Activated CD8-positive, alpha-beta memory T cell treated with anti-CD3 and anti-CD28 coated beads, Interleukin-2, amount 50 U/mL, for 24 hours (primary cell): ENCODE data around the gene PLCXD3.

Experiments
- DNase-seq: peaks from one replicate; pipeline ENCODE4 v3.0.0-alpha.2; 2020; ENCODE audit errors: extremely low read depth

PLCXD3 gene

DNA sequence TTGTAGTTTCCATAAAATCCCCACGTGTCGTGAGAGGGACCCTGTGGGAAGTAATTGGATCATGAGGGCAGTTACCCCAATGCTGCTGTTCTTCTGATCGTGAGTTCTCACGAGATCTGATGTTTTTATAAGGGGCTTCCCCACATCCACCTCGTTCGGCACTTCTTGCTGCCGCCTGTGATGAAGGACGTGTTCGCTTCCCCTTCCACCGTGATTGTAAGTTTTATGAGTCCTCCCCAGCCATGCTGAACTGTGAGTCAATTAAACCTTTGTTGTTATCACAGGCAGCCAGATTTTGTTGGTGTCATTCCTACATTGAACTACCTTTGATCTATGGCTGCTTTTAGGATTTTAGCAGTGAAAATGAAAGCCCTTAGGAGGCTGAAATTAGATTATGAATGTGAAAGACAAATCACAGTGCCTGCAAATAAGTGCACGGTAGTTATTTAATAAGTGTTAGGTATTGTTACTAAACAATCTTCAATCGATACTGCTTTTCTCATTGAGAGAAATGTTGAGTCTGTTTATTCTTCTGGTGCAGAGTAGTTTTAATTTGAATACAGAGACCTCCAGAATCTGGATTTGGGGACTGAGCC lies 229.1 kb downstream of the PLCXD3 start:
- DNase-seq, result no peak

DNA sequence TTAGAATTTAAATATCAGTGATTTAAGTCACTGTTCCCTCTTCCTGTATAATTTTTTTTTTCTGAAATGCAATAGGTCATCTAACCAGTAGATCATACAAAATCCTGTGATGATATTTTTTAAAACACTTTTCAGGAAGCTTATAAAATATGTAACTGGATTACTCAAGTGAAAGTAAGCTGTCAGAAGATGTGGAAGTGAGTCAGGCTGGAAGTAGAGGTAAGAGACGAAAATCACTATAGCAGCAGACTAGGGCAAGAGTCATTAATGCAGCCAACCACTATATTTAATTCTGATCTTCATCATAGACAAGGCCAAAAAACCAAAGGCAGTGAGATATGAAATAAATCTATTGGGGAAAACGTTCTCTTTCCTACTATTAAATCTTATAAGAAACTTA lies 231.4 kb downstream of the PLCXD3 start:
- no peak for DNase-seq

DNA sequence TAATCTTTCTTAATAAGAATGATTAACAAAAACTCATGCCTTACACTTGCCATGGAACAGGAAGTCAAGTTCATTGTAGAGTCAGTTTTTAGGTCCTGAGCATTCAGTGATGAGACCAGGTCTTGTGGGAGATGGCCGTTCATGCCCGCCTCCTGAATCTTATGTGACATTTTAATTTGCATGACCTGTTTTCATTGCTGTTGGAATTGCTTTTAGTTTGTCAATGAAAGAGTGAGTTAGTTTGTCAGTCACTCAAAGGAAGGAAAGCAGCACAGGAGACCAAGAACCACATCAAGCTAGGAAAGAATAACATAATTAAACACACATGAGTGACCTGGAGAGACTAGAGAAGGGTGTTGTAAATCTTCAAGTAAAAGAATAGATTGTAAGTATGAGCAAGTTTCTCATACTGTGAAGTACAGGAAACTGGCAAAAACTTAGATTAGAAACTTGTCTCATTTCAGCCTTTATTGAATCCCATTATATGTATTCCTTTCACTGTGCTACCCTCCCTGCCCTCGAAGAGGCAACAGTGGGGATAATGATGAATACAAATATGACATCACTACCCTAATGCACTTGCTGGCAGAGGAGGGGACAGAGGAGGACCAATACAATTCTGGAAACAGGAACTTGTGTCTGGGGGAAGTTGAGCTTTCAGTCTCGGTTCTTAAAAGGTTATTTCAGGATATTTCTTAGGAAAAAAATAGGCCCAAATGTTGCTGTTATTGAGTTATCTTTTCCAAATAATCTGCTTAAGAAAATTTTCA lies 232.7 kb downstream of the PLCXD3 start:
- no peak for DNase-seq

DNA sequence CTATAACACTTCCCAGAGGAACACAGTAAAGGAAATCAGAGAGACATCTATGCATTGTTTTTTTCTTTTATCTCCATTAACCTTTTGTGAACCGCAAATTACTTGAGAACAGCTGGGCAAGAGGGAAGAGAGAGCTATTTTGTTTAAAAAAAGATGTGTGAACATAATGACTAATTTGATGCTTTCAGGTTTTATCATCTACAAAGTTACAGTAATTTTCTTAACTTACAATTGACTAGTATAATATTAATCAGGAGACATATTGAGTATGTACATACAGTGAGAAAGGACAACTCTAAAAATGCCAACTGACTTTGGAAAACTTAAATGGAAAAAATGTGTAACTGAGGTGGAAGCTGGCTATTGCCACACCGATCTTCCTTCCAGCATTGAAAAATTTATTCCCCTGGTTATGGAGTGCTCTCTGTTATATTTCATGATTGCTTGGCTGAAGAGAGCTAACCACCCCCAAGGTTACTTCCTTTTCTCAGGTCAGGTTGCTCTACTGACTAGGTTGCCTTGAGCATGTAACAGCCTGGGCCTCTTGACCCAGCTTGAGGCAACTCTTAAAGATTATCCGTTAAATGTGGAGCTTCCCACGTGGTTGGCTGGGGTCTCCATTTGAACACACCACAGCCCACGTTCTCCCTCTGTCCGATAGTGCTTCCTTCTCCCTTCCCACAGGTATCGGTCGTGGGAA lies 234.4 kb downstream of the PLCXD3 start:
- DNase-seq, result no peak

DNA sequence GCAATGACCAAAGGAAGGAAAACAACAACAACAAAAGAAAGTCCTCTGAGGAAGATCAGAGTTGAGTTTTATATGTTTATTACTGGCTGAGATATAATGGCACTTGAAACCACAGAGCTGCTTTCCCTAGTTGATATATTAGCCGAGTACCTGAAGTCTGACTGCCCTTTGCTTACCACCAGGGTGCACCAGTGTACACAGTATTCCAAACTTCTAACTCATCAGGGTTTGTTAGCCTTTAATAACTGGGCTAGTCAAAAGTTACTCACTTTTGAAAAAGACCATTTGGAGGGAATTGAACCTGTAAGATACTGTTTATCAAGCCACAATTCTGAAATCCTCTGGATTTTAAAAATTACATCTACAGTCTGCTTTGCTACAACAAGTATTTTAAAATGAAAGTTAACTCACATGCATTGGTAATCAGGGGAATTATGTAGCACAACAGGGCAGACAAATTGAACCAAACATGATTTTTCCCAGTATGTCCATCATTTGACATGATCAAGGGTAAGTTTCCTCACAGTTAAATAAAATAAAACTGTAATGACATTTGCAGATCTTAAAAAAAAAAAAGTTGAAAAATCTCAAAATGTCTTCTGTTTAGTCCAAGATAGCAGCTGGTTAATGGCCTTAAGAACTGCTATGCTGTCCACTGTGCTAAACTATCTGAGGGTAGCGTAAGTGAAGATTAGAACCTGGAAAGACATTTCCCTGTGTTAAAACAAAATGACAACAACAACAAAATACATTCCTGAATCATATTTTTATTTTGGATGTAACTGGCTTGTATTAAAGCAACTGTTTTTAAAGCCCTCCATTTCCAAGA lies 239.8 kb downstream of the PLCXD3 start:
- no peak for DNase-seq

DNA sequence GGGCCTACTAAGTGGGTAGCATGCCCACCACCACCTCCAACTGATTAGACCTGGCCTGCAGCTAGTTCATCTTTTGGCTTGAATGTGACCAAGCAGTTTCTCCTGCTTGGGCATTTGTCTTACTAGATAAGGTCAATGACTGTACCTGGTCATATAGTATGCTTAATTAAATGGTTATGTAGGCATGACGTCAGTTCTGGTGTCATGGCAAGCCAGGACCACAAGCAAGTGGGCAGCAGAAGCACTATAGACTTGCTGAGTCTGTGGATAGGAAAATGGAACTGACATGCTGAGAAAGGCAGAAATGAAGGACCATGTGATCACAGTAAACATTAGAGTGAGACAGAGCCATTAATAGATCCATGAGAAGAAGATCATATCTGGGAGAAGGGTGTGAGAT lies 241.5 kb downstream of the PLCXD3 start:
- DNase-seq, result no peak

DNA sequence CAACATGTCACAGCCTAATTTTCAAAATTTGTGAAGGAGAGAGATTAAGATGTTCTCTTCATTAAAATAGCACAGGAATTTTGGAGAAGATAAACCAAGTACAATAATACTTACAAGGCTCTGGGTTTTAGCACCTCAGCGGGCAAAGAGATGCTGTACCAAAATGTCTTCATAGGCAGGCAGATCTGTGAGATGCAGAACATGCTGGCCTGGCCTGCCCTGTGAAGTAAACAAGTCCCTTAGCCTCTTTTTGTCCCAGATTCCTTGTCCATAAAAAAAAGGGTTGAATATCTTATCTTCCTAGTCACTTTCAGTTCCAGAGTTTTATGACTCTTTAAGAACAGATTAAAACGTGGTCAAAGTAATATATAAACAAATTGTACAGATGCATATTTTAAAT lies 244.0 kb downstream of the PLCXD3 start:
- DNase-seq, result no peak

DNA sequence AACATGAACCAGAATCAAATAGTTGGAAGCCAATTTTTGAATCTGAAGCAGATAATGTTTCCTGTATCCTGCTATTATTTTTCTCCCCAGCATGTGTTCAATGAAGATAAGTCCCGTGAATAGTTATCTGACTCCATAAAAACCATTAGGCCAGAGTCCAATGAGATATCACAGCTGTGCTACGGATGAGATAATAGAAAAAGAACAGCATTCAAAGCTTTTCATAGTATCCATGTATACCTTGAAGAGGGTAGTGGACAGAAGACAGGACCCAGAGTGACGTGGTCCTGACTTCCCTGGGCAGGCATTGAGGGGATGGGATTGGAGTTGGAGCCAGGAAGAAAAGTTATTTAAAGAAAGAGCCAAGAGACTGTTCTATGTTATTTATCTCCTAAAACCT lies 246.4 kb downstream of the PLCXD3 start:
- DNase-seq, result no peak

DNA sequence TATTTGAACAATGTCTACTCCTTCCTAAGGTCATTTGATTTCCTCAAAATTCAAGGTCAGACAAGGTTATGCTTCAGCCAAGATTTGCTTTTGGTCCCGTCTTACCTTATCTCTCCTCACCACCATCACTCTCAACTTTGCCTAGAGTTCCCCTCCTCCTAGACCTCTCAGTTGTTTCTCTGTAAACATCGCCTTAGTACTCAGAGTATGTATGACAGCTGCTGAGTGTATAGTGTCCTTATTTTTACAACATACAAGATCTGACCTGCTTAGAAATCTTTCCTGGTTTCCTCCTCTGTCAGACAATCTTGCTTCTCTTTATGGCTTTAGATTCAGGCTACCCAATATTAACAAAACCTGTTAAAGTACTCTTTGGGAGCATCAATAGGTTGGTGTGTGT lies 247.1 kb downstream of the PLCXD3 start:
- no peak for DNase-seq
